Adrenal gland (tissue), 12 donors: ENCODE data around the gene EDA. TPM values are rescaled to one million over a fixed set of nuclear protein-coding genes. Genes with fewer than 3 reads are reported as not detected.

Source experiments
- DNase-seq, 7 donors: peaks; one replicate each; pipeline ENCODE4 v3.0.0-alpha.2; 2019 to 2020
- H3K27ac ChIP-seq, 5 donors: fragments of 200-600 bp; sonication (generic) in 4 of 5; 1 replicate in 3 of 5; 2 replicates in 2 of 5; pipeline versions ENCODE4 v1.5.1 to v1.8.0; 2016 to 2020; ENCODE audit warnings: mild to moderate bottlenecking in 1 of 5
- H3K27me3 ChIP-seq: fragments of 200-600 bp; 2 replicates; pipeline ENCODE4 v1.8.0; 2021
- H3K36me3 ChIP-seq, 2 donors: fragments of 200-600 bp; replicated peaks in 1 of 2; 1 replicate in 1 of 2; 2 replicates in 1 of 2; pipeline versions ENCODE4 v1.5.1 to v1.8.0; 2018 to 2022
- H3K4me1 ChIP-seq, 2 donors: fragments of 200-600 bp; replicated peaks in 1 of 2; 1 replicate in 1 of 2; 2 replicates in 1 of 2; pipeline versions ENCODE4 v1.5.1 to v1.8.0; 2018 to 2021
- H3K4me3 ChIP-seq, 4 donors: fragments of 200-600 bp; sonication (generic) in 3 of 4; one replicate each; pipeline ENCODE4 v1.5.1; 2016 to 2018
- H3K9me3 ChIP-seq, 3 donors: fragments of 200-600 bp; sonication (generic) in 1 of 3; replicated peaks in 1 of 3; 1 replicate in 2 of 3; 2 replicates in 1 of 3; pipeline versions ENCODE4 v1.5.1 to v1.8.0; 2016 to 2021
- CTCF ChIP-seq, 6 experiments: fragments of 450-650 bp in 4 of 6; fragments of 200-600 bp in 2 of 6; sonication (generic) in 1 of 6; IDR thresholded peaks; 1 replicate in 5 of 6; 2 replicates in 1 of 6; pipeline versions ENCODE4 v1.5.1 to v1.8.0; 2016 to 2021; ENCODE audit warnings: antibody characterized with exemption in 6 of 6, mild to moderate bottlenecking in 2 of 6, moderate library complexity in 1 of 6
- POLR2A ChIP-seq, 2 donors: fragments of 450-650 bp; IDR thresholded peaks; one replicate each; pipeline ENCODE4 v1.6.1; 2017; ENCODE audit warnings: antibody characterized with exemption in 2 of 2, mild to moderate bottlenecking in 2 of 2, moderate library complexity in 1 of 2
- WGBS, 4 donors: extraction: QIAGEN DNeasy Blood & Tissue Kit in 2 of 4; methylation state at CpG; one replicate each; pipeline versions ENCODE4 v1.1.5 to v1.1.7; 2013 to 2017; 5-methylcytosine and 5-hydroxymethylcytosine counted together
- intact Hi-C, 2 donors: fragments of 100-400 bp; cut with DNase I; formaldehyde crosslinking; loops; one replicate each; pipeline versions ENCODE4 v1.14.1 to v1.15.0; 2022 to 2023
- polyA plus RNA-seq, 3 donors: library from polyadenylated mRNA; stranded (reverse); fragments of 200-250 nt in 2 of 3; fragments of 350-450 nt in 1 of 3; fragmentation: Illumina TruSeq in 1 of 3; extraction: RNeasy Lipid Tissue Mini Kit (QIAGEN cat#74804) in 1 of 3; gene quantifications; one replicate each; pipeline ENCODE4 v1.2.3, GENCODE V29; 2013 to 2014
- total RNA-seq, 9 donors: library from RNA; depleted of rRNA in 4 of 9; stranded (reverse); fragments of >200 nt in 4 of 9; fragments of 120-200 nt in 1 of 9; fragmentation: NEBNext Ultra II Directional in 1 of 9; extraction: Animal tissue kit (Norgen Biotek cat#: 25700) in 1 of 9; gene quantifications; one replicate each; pipeline versions ENCODE4 v1.1.0 to v1.2.4, GENCODE V29; 2013 to 2023
- donor health status: healthy with polysubstance abuse.
- donor health status: Bipolar disorder and iron deficiency.
- donor health status: DM: yes; HTN: yes; CAD: no.
- donor health status: DM: no; HTN: no; CAD: no.
- donor health status: DM: no; HTN: no; CAD: no.
- donor health status: DM: yes; HTN: yes; CAD: no.

The EDA gene
- total and polyA plus RNA-seq, 12 donors = 5.6 to 28.7 (median 17.2) TPM

GRCh38 chrX:70034646-70035045 is 418.7 kb downstream of the EDA start:
- H3K36me3 ChIP-seq = no peaks in the 10 kb centered on the region
- intact Hi-C loops = loop anchor here in 1 of 2 donors (5.0 to 10.0 kb wide), 2 partner anchors 60 to 497 kb away; no protein-coding TSS in a partner anchor
- no peak overlapping the region for H3K27ac ChIP-seq
- 77 to 92% (median 77%) methylated on average over 3 to 4 of the region's 4 CpGs; no CpG with 5 or more reads in 1 of the 4 donors for WGBS, 4 donors
- H3K9me3 ChIP-seq = no peaks in the 10 kb centered on the region
- DNase-seq = no peak
- no peak overlapping the region for H3K4me3 ChIP-seq
- H3K27me3 ChIP-seq = peaks cover 10% of the 10 kb centered on the region
- TF ChIP-seq POLR2A (IDR thresholded peaks at IDR 0.05) = no peak
- H3K4me1 ChIP-seq = no peaks in the 10 kb centered on the region

GRCh38 chrX:70038515-70038914 is 422.6 kb downstream of the EDA start:
- Histone ChIP-seq H3K4me1 (no peaks in the 10 kb centered on the region), H3K27ac (no peak overlapping the region), H3K27me3 (no peaks in the 10 kb centered on the region), H3K4me3 (no peak overlapping the region), H3K36me3 (no peaks in the 10 kb centered on the region), H3K9me3 (no peaks in the 10 kb centered on the region)
- TF ChIP-seq CTCF (IDR thresholded peaks at IDR 0.05) (no peak), POLR2A (IDR thresholded peaks at IDR 0.05) (no peak)
- WGBS, 4 donors = 70 to 97% (median 84%) methylated on average over 2 of the region's 2 CpGs
- intact Hi-C loops = loop anchor here in 1 of 2 donors (10.0 kb wide), 1 partner anchor 56 kb away; no protein-coding TSS in a partner anchor
- no peak for DNase-seq

GRCh38 chrX:70038951-70039350 is 423.0 kb downstream of the EDA start:
- 83 to 100% (median 92%) methylated on average over 1 of the region's 1 CpG for WGBS, 4 donors
- no peaks in the 10 kb centered on the region for H3K9me3 ChIP-seq
- no peak overlapping the region for H3K4me3 ChIP-seq
- no peak for TF ChIP-seq POLR2A (IDR thresholded peaks at IDR 0.05)
- no peak for TF ChIP-seq CTCF (IDR thresholded peaks at IDR 0.05)
- no peak overlapping the region for H3K27ac ChIP-seq
- intact Hi-C loops = loop anchor here in 1 of 2 donors (10.0 kb wide), 1 partner anchor 56 kb away; no protein-coding TSS in a partner anchor
- no peaks in the 10 kb centered on the region for H3K36me3 ChIP-seq
- H3K4me1 ChIP-seq = no peaks in the 10 kb centered on the region
- no peak for DNase-seq
- no peaks in the 10 kb centered on the region for H3K27me3 ChIP-seq

GRCh38 chrX:70039758-70040157 is 423.8 kb downstream of the EDA start:
- H3K4me1 ChIP-seq = no peaks in the 10 kb centered on the region
- DNase-seq = no peak
- 85 to 97% (median 90%) methylated on average over 2 of the region's 2 CpGs for WGBS, 4 donors
- no peaks in the 10 kb centered on the region for H3K9me3 ChIP-seq
- intact Hi-C loops = loop anchor here in 1 of 2 donors (10.0 kb wide), 1 partner anchor 55 kb away; no protein-coding TSS in a partner anchor
- no peak overlapping the region for H3K27ac ChIP-seq
- H3K36me3 ChIP-seq = no peaks in the 10 kb centered on the region
- H3K4me3 ChIP-seq = no peak overlapping the region
- TF ChIP-seq CTCF (IDR thresholded peaks at IDR 0.05) (no peak), POLR2A (IDR thresholded peaks at IDR 0.05) (no peak)
- H3K27me3 ChIP-seq = peaks cover 5% of the 10 kb centered on the region

- Histone ChIP-seq H3K4me3 (no peak overlapping the region), H3K27ac (no peak overlapping the region), H3K36me3 (no peaks in the 10 kb centered on the region), H3K27me3 (peaks cover 6% of the 10 kb centered on the region), H3K9me3 (no peaks in the 10 kb centered on the region), H3K4me1 (no peaks in the 10 kb centered on the region)
- intact Hi-C loops = no loop called here
- WGBS, 4 donors = 78 to 91% (median 84%) methylated on average over 4 to 6 of the region's 6 CpGs
- TF ChIP-seq CTCF (IDR thresholded peaks at IDR 0.05) (no peak), POLR2A (IDR thresholded peaks at IDR 0.05) (no peak)
- no peak for DNase-seq
Measured at GRCh38 chrX:70041993-70042392, 426.1 kb downstream of the EDA start.
